WERI-Rb-1 (cell line): Measurements from ENCODE around the gene VRK2.

ENCODE experiments used
- DNase-seq: peaks from one replicate; pipeline ENCODE4 v3.0.0-alpha.2; 2020
- H3K27ac ChIP-seq: fragments of 250-450 bp; sonication (Bioruptor Pico); 2 replicates; pipeline ENCODE4 v1.5.1; 2020; ENCODE audit warnings: mild to moderate bottlenecking, moderate library complexity
- H3K27me3 ChIP-seq: fragments of 250-450 bp; sonication (Bioruptor Pico); 2 replicates; pipeline ENCODE4 v1.5.1; 2021; ENCODE audit warnings: mild to moderate bottlenecking, low read depth, moderate library complexity; ENCODE audit not compliant: insufficient read depth, severe bottlenecking
- H3K36me3 ChIP-seq: fragments of 250-450 bp; sonication (Bioruptor Pico); 2 replicates; pipeline ENCODE4 v1.5.1; 2020; ENCODE audit warnings: mild to moderate bottlenecking, moderate library complexity
- H3K4me3 ChIP-seq: 2 replicates; pipeline ENCODE4 v1.5.1; 2011; ENCODE audit warnings: low read depth, mild to moderate bottlenecking, control low read depth, low read length
- H3K9me3 ChIP-seq: fragments of 250-450 bp; sonication (Bioruptor Pico); 2 replicates; pipeline ENCODE4 v1.5.1; 2021; ENCODE audit warnings: mild to moderate bottlenecking, moderate library complexity; ENCODE audit not compliant: severe bottlenecking
- TF ChIP-seq, protein P1 (sequence below): IDR thresholded peaks from 2 replicates; pipeline ENCODE4 v1.5.1; 2011; ENCODE audit warnings: low read depth, mild to moderate bottlenecking, control low read depth, inconsistent platforms, low read length

The VRK2 gene

GRCh38 chr2:58065248-58065647 is 18.6 kb downstream of the VRK2 start:
- no peak overlapping the region for H3K27ac ChIP-seq
- no peak for DNase-seq
- no peak overlapping the region for H3K4me3 ChIP-seq
- no peaks in the 10 kb centered on the region for H3K36me3 ChIP-seq
- TF ChIP-seq, protein P1, sequence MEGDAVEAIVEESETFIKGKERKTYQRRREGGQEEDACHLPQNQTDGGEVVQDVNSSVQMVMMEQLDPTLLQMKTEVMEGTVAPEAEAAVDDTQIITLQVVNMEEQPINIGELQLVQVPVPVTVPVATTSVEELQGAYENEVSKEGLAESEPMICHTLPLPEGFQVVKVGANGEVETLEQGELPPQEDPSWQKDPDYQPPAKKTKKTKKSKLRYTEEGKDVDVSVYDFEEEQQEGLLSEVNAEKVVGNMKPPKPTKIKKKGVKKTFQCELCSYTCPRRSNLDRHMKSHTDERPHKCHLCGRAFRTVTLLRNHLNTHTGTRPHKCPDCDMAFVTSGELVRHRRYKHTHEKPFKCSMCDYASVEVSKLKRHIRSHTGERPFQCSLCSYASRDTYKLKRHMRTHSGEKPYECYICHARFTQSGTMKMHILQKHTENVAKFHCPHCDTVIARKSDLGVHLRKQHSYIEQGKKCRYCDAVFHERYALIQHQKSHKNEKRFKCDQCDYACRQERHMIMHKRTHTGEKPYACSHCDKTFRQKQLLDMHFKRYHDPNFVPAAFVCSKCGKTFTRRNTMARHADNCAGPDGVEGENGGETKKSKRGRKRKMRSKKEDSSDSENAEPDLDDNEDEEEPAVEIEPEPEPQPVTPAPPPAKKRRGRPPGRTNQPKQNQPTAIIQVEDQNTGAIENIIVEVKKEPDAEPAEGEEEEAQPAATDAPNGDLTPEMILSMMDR = no peak
- no peaks in the 10 kb centered on the region for H3K9me3 ChIP-seq
- H3K27me3 ChIP-seq = no peaks in the 10 kb centered on the region

DNA sequence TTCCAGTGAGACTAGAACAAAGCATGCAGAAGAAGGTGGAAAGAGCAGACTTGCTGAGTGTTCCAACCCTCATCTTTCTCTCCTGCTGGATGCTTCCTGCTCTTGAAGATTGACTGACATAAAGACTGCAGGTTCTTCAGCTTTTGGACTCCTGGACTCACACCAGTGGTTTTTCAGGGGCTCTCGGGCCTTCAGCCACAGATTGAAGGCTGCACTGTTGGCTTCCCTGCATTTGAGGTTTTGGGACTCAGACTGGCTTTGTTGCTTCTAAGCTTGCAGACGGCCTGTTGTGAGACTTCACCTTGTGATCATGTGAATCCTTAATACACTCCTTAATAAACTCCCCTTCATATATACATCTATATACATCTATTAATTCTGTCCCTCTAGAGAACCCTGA is 20.4 kb downstream of the VRK2 start:
- peak; percentile 16 for DNase-seq
- H3K4me3 ChIP-seq = no peak overlapping the region
- H3K9me3 ChIP-seq = no peaks in the 10 kb centered on the region
- H3K27ac ChIP-seq = no peak overlapping the region
- TF ChIP-seq, protein P1 = no peak
- no peaks in the 10 kb centered on the region for H3K27me3 ChIP-seq
- H3K36me3 ChIP-seq = no peaks in the 10 kb centered on the region

DNA sequence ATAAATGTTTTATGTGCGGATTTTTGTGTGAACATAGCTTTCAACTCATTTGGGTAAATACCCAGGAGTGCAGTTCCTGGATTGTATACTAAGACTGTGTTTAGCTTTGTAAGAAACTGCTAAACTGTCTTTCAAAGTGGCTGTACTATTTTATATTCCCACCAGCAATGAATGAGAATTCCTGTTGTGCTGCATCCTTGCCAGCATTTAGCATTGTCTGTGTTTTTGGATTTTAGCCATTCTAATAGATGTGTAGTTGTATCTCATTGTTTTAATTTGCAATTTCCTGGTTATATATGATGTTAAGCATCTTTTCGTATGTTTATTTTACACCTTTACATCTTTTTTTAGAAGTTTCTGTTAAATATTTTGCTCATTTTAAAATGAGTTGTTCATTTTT is 24.2 kb downstream of the VRK2 start:
- DNase-seq = no peak
- Histone ChIP-seq H3K27ac (no peak overlapping the region), H3K4me3 (no peak overlapping the region), H3K9me3 (no peaks in the 10 kb centered on the region), H3K36me3 (no peaks in the 10 kb centered on the region), H3K27me3 (no peaks in the 10 kb centered on the region)
- TF ChIP-seq, protein P1 = no peak

GRCh38 chr2:58072102-58072501 is 25.5 kb downstream of the VRK2 start:
- no peak overlapping the region for H3K4me3 ChIP-seq
- no peaks in the 10 kb centered on the region for H3K9me3 ChIP-seq
- H3K36me3 ChIP-seq = no peaks in the 10 kb centered on the region
- no peaks in the 10 kb centered on the region for H3K27me3 ChIP-seq
- TF ChIP-seq, protein P1 = no peak
- H3K27ac ChIP-seq = no peak overlapping the region
- no peak for DNase-seq

GRCh38 chr2:58073008-58073407 is 26.4 kb downstream of the VRK2 start:
- Histone ChIP-seq H3K36me3 (no peaks in the 10 kb centered on the region), H3K27ac (no peak overlapping the region), H3K9me3 (no peaks in the 10 kb centered on the region), H3K4me3 (no peak overlapping the region), H3K27me3 (no peaks in the 10 kb centered on the region)
- TF ChIP-seq, protein P1 = no peak
- DNase-seq = no peak

DNA sequence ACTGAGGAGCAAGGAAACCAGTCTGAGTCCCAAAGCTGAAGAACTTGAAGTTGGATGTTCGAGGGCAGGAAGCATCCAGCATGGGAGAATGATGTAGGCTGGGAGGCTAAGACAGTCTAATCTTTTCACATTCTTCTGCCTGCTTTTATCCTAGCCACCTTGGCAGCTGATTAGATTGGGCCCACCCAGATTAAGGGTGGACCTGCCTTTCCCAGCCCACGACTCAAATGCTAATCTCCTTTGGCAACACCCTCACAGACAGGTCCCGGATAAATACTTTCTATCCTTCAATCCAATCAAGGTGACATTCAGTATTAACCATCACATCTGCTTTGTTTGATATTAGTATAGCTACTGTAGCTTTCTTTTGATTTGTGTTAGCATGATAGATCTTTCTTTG is 27.1 kb downstream of the VRK2 start:
- Histone ChIP-seq H3K4me3 (no peak overlapping the region), H3K9me3 (no peaks in the 10 kb centered on the region), H3K27ac (no peak overlapping the region), H3K27me3 (no peaks in the 10 kb centered on the region), H3K36me3 (no peaks in the 10 kb centered on the region)
- DNase-seq = peak; percentile 62
- TF ChIP-seq, protein P1 = no peak
